GM21723 (cell line): ENCODE results near the gene COL25A1.

Experiments used
- ATAC-seq: cut with Tn5 transposase; IDR thresholded peaks from one replicate; pipeline ENCODE4 v1.9.1; 2021; ENCODE audit warnings: mild to moderate bottlenecking, moderate library complexity; ENCODE audit not compliant: unreplicated experiment

Gene COL25A1

GRCh38 chr4:109216085-109216696 is 86.3 kb downstream of the COL25A1 start:
- no peak for ATAC-seq

GRCh38 chr4:109215506-109215905 is 87.0 kb downstream of the COL25A1 start:
- no peak for ATAC-seq

- no peak for ATAC-seq
Measured at GRCh38 chr4:109214622-109215301, 87.7 kb downstream of the COL25A1 start.

GRCh38 chr4:109213056-109213455 is 89.4 kb downstream of the COL25A1 start:
- ATAC-seq: no peak

- no peak for ATAC-seq
Measured at GRCh38 chr4:109211671-109212070, 90.8 kb downstream of the COL25A1 start.

- no peak for ATAC-seq
Measured at GRCh38 chr4:109209647-109210046, 92.8 kb downstream of the COL25A1 start.

- no peak for ATAC-seq
Measured at GRCh38 chr4:109207898-109208297, 94.6 kb downstream of the COL25A1 start.

- no peak for ATAC-seq
Measured at GRCh38 chr4:109207061-109207460, 95.4 kb downstream of the COL25A1 start.

- no peak for ATAC-seq
Measured at GRCh38 chr4:109206620-109207019, 95.8 kb downstream of the COL25A1 start.

GRCh38 chr4:109205186-109205585 is 97.3 kb downstream of the COL25A1 start:
- no peak for ATAC-seq

GRCh38 chr4:109199585-109199984 is 102.9 kb downstream of the COL25A1 start:
- no peak for ATAC-seq

GRCh38 chr4:109195646-109196045 is 106.8 kb downstream of the COL25A1 start:
- ATAC-seq: no peak

GRCh38 chr4:109191216-109191615 is 111.2 kb downstream of the COL25A1 start:
- no peak for ATAC-seq

GRCh38 chr4:109186458-109186945 is 116.0 kb downstream of the COL25A1 start:
- ATAC-seq: no peak

GRCh38 chr4:109185951-109186350 is 116.5 kb downstream of the COL25A1 start:
- no peak for ATAC-seq

GRCh38 chr4:109185548-109185947 is 116.9 kb downstream of the COL25A1 start:
- no peak for ATAC-seq

- ATAC-seq: no peak
Measured at GRCh38 chr4:109184491-109184961, 117.9 kb downstream of the COL25A1 start.

- ATAC-seq: no peak
Measured at GRCh38 chr4:109183931-109184490, 118.4 kb downstream of the COL25A1 start.

- ATAC-seq: no peak
Measured at GRCh38 chr4:109182696-109183095, 119.8 kb downstream of the COL25A1 start.

- ATAC-seq: no peak
Measured at GRCh38 chr4:109179061-109179460, 123.4 kb downstream of the COL25A1 start.

- ATAC-seq: no peak
Measured at GRCh38 chr4:109177096-109177810, 125.2 kb downstream of the COL25A1 start.
